Measurements from ENCODE around the gene APBA1.

APBA1 gene

GRCh38 chr9:69580582-69581214 lies 91.5 kb downstream of the APBA1 start:
- Mint-ChIP-seq H3K27me3 (no peaks in the 10 kb centered on the region), H3K36me3 (peaks cover 2% of the 10 kb centered on the region), H3K9me3 (no peaks in the 10 kb centered on the region), H3K27ac (no peak overlapping the region), H3K4me1 (no peaks in the 10 kb centered on the region), H3K4me3 (no peak overlapping the region)

- no peak overlapping the region for H3K27ac Mint-ChIP-seq
- no peaks in the 10 kb centered on the region for H3K4me1 Mint-ChIP-seq
- H3K9me3 Mint-ChIP-seq, result no peaks in the 10 kb centered on the region
- no peak overlapping the region for H3K4me3 Mint-ChIP-seq
- peaks cover 2% of the 10 kb centered on the region for H3K36me3 Mint-ChIP-seq
- no peaks in the 10 kb centered on the region for H3K27me3 Mint-ChIP-seq
Measured at GRCh38 chr9:69579760-69580581, 92.2 kb downstream of the APBA1 start.

GRCh38 chr9:69579032-69579758 lies 93.0 kb downstream of the APBA1 start:
- H3K4me3 Mint-ChIP-seq, result no peak overlapping the region
- no peaks in the 10 kb centered on the region for H3K27me3 Mint-ChIP-seq
- H3K9me3 Mint-ChIP-seq, result no peaks in the 10 kb centered on the region
- H3K27ac Mint-ChIP-seq, result no peak overlapping the region
- H3K36me3 Mint-ChIP-seq, result peaks cover 2% of the 10 kb centered on the region
- no peaks in the 10 kb centered on the region for H3K4me1 Mint-ChIP-seq

GRCh38 chr9:69578026-69578425 lies 94.1 kb downstream of the APBA1 start:
- no peaks in the 10 kb centered on the region for H3K4me1 Mint-ChIP-seq
- H3K27me3 Mint-ChIP-seq, result no peaks in the 10 kb centered on the region
- no peak overlapping the region for H3K4me3 Mint-ChIP-seq
- H3K27ac Mint-ChIP-seq, result no peak overlapping the region
- no peaks in the 10 kb centered on the region for H3K9me3 Mint-ChIP-seq
- peaks cover 2% of the 10 kb centered on the region for H3K36me3 Mint-ChIP-seq

GRCh38 chr9:69577123-69577522 lies 95.0 kb downstream of the APBA1 start:
- no peaks in the 10 kb centered on the region for H3K9me3 Mint-ChIP-seq
- H3K4me1 Mint-ChIP-seq, result no peaks in the 10 kb centered on the region
- peaks cover 2% of the 10 kb centered on the region for H3K36me3 Mint-ChIP-seq
- H3K4me3 Mint-ChIP-seq, result no peak overlapping the region
- H3K27ac Mint-ChIP-seq, result no peak overlapping the region
- H3K27me3 Mint-ChIP-seq, result no peaks in the 10 kb centered on the region

GRCh38 chr9:69574057-69574456 lies 98.1 kb downstream of the APBA1 start:
- no peaks in the 10 kb centered on the region for H3K36me3 Mint-ChIP-seq
- H3K4me1 Mint-ChIP-seq, result no peaks in the 10 kb centered on the region
- no peaks in the 10 kb centered on the region for H3K9me3 Mint-ChIP-seq
- no peak overlapping the region for H3K27ac Mint-ChIP-seq
- no peaks in the 10 kb centered on the region for H3K27me3 Mint-ChIP-seq
- H3K4me3 Mint-ChIP-seq, result no peak overlapping the region

GRCh38 chr9:69573651-69574050 lies 98.5 kb downstream of the APBA1 start:
- Mint-ChIP-seq H3K4me1 (no peaks in the 10 kb centered on the region), H3K27me3 (no peaks in the 10 kb centered on the region), H3K27ac (no peak overlapping the region), H3K36me3 (no peaks in the 10 kb centered on the region), H3K9me3 (no peaks in the 10 kb centered on the region), H3K4me3 (no peak overlapping the region)

- no peak overlapping the region for H3K4me3 Mint-ChIP-seq
- no peaks in the 10 kb centered on the region for H3K36me3 Mint-ChIP-seq
- no peak overlapping the region for H3K27ac Mint-ChIP-seq
- no peaks in the 10 kb centered on the region for H3K4me1 Mint-ChIP-seq
- H3K27me3 Mint-ChIP-seq, result no peaks in the 10 kb centered on the region
- H3K9me3 Mint-ChIP-seq, result no peaks in the 10 kb centered on the region
Measured at GRCh38 chr9:69572611-69573010, 99.6 kb downstream of the APBA1 start.

- no peaks in the 10 kb centered on the region for H3K36me3 Mint-ChIP-seq
- H3K9me3 Mint-ChIP-seq, result no peaks in the 10 kb centered on the region
- H3K4me3 Mint-ChIP-seq, result no peak overlapping the region
- no peaks in the 10 kb centered on the region for H3K27me3 Mint-ChIP-seq
- no peak overlapping the region for H3K27ac Mint-ChIP-seq
- no peaks in the 10 kb centered on the region for H3K4me1 Mint-ChIP-seq
Measured at GRCh38 chr9:69571032-69571431, 101.1 kb downstream of the APBA1 start.

- Mint-ChIP-seq H3K27ac (no peak overlapping the region), H3K4me3 (no peak overlapping the region), H3K9me3 (no peaks in the 10 kb centered on the region), H3K36me3 (no peaks in the 10 kb centered on the region), H3K4me1 (no peaks in the 10 kb centered on the region), H3K27me3 (no peaks in the 10 kb centered on the region)
Measured at GRCh38 chr9:69569738-69570451, 102.3 kb downstream of the APBA1 start.

- Mint-ChIP-seq H3K4me1 (no peaks in the 10 kb centered on the region), H3K27me3 (no peaks in the 10 kb centered on the region), H3K4me3 (no peak overlapping the region), H3K27ac (no peak overlapping the region), H3K36me3 (no peaks in the 10 kb centered on the region), H3K9me3 (no peaks in the 10 kb centered on the region)
Measured at GRCh38 chr9:69564557-69564956, 107.6 kb downstream of the APBA1 start.

GRCh38 chr9:69559126-69559525 lies 113.0 kb downstream of the APBA1 start:
- H3K4me3 Mint-ChIP-seq, result no peak overlapping the region

GRCh38 chr9:69556707-69557106 lies 115.5 kb downstream of the APBA1 start:
- H3K27ac Mint-ChIP-seq, result no peak overlapping the region
- H3K4me1 Mint-ChIP-seq, result no peaks in the 10 kb centered on the region
- H3K9me3 Mint-ChIP-seq, result no peaks in the 10 kb centered on the region
- no peak overlapping the region for H3K4me3 Mint-ChIP-seq
- H3K27me3 Mint-ChIP-seq, result peaks cover 2% of the 10 kb centered on the region
- no peaks in the 10 kb centered on the region for H3K36me3 Mint-ChIP-seq

More at GRCh38 chr9:69559126-69559525, 113.0 kb downstream of the APBA1 start:
- no peaks in the 10 kb centered on the region for H3K9me3 Mint-ChIP-seq
- H3K27me3 Mint-ChIP-seq, result no peaks in the 10 kb centered on the region
- no peaks in the 10 kb centered on the region for H3K4me1 Mint-ChIP-seq
- no peaks in the 10 kb centered on the region for H3K36me3 Mint-ChIP-seq
- no peak overlapping the region for H3K27ac Mint-ChIP-seq

- no peaks in the 10 kb centered on the region for H3K4me1 Mint-ChIP-seq
Measured at GRCh38 chr9:69555802-69556201, 116.4 kb downstream of the APBA1 start.

GRCh38 chr9:69554945-69555344 lies 117.2 kb downstream of the APBA1 start:
- no peaks in the 10 kb centered on the region for H3K9me3 Mint-ChIP-seq
- no peaks in the 10 kb centered on the region for H3K4me1 Mint-ChIP-seq
- H3K27ac Mint-ChIP-seq, result no peak overlapping the region

More at GRCh38 chr9:69555802-69556201, 116.4 kb downstream of the APBA1 start:
- H3K27me3 Mint-ChIP-seq, result peaks cover 4% of the 10 kb centered on the region
- H3K36me3 Mint-ChIP-seq, result no peaks in the 10 kb centered on the region
- no peaks in the 10 kb centered on the region for H3K9me3 Mint-ChIP-seq
- no peak overlapping the region for H3K4me3 Mint-ChIP-seq
- H3K27ac Mint-ChIP-seq, result no peak overlapping the region

More at GRCh38 chr9:69554945-69555344, 117.2 kb downstream of the APBA1 start:
- no peak overlapping the region for H3K4me3 Mint-ChIP-seq
- H3K36me3 Mint-ChIP-seq, result no peaks in the 10 kb centered on the region
- H3K27me3 Mint-ChIP-seq, result peaks cover 8% of the 10 kb centered on the region

All from activated naive CD4-positive, alpha-beta T cell treated with anti-CD3 and anti-CD28 coated beads, Interleukin-2, amount 50 U/mL, for 24 hours (primary cell).